Lower lobe of right lung (tissue), 2 donors: ENCODE results near the gene ADIPOR2. TPM values are rescaled to one million over a fixed set of nuclear protein-coding genes. Genes with fewer than 3 reads are reported as not detected.
"Not testable (repeated sequence)": the region's sequence is repeated elsewhere in the genome, so short reads cannot be mapped to it uniquely, and the experiment has no call there.

Source experiments
- ATAC-seq, 2 donors: fragments of 200-7000 bp; cut with Tn5 transposase; one replicate each; pipeline ENCODE4 v1.9.1; 2020 to 2022; ENCODE audit warnings: mild to moderate bottlenecking in 2 of 2, moderate library complexity in 2 of 2
- DNase-seq: peaks from one replicate; pipeline ENCODE4 v3.0.0-alpha.2; 2020
- H3K27ac ChIP-seq: fragments of 200-600 bp; one replicate; pipeline ENCODE4 v1.8.0; 2022
- H3K27me3 ChIP-seq: fragments of 200-600 bp; one replicate; pipeline ENCODE4 v1.8.0; 2022; ENCODE audit warnings: low read depth
- H3K36me3 ChIP-seq: fragments of 200-600 bp; one replicate; pipeline ENCODE4 v1.8.0; 2022; ENCODE audit warnings: mild to moderate bottlenecking
- H3K4me1 ChIP-seq: fragments of 200-600 bp; one replicate; pipeline ENCODE4 v1.8.0; 2022
- H3K4me3 ChIP-seq: fragments of 200-600 bp; one replicate; pipeline ENCODE4 v1.8.0; 2022; ENCODE audit warnings: mild to moderate bottlenecking
- H3K9me3 ChIP-seq: fragments of 200-600 bp; one replicate; pipeline ENCODE4 v1.8.0; 2022
- CTCF ChIP-seq: fragments of 200-600 bp; IDR thresholded peaks from one replicate; pipeline ENCODE4 v1.8.0; 2022; ENCODE audit warnings: antibody characterized with exemption, mild to moderate bottlenecking
- intact Hi-C: fragments of 100-400 bp; cut with DNase I; formaldehyde crosslinking; loops from one replicate; pipeline ENCODE4 v1.11.0; 2022
- total RNA-seq: library from RNA; stranded (reverse); fragmentation: NEBNext Ultra II Directional; extraction: Animal tissue kit (Norgen Biotek cat#: 25700); gene quantifications from one replicate; pipeline ENCODE4 v1.2.1, GENCODE V29; 2021
- donor health status: DM: no; HTN: yes; CAD: no; lungs with severe emphysema.

ADIPOR2 gene
- total RNA-seq, 1 donor from 2014 or later = 83.8 TPM

- intact Hi-C loops = no loop called here
- no peak for TF ChIP-seq CTCF
- ATAC-seq (no peak), DNase-seq (no peak)
- no peaks in the 10 kb centered on the region for H3K27me3 ChIP-seq
- H3K36me3 ChIP-seq = no peaks in the 10 kb centered on the region
- peaks cover 51% of the 10 kb centered on the region for H3K4me1 ChIP-seq
- H3K27ac ChIP-seq = no peak overlapping the region
- H3K4me3 ChIP-seq = no peak overlapping the region
- H3K9me3 ChIP-seq = no peaks in the 10 kb centered on the region
Measured at GRCh38 chr12:1703771-1704722, 13.2 kb downstream of the ADIPOR2 start.

DNA sequence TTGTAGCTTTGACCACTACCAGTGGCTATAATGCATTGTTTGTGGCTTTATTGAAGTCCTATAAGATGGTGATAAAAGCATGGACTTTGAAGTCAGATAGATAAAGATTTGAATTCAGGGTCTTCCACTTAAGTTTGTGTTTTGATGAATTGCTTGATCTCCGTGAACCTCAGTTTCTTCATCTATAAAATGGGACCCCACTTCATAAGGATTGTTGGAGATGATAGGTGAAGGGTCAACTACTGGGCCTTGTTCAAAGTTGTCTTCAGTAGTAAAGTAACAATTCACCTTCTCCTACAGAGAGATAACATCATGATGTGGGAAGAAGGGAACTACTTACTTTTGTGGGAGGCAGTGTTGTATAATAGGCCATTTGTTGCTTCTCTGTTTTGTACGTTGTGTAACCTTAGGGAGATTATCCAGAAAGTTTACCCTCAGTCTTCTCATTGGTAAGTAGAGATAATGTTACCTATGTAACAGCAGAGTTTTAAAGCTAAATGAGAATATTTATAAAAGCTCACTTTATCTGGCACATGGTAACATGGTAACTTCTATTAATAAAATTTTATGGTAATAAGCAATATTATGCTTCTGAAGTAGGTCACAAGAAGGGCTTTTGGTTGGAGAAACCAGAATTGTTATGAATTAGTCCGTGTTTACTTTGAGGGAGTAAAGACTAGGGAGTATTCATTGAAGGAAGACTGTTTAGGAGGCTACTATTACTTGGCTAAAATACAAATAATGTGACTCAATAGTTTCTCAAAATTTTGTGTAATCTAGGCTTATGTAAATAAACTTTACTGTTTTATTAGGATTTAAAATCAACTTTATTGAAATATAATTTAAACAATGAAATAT is 15.1 kb downstream of the ADIPOR2 start:
- Histone ChIP-seq H3K4me3 (no peak overlapping the region), H3K9me3 (no peaks in the 10 kb centered on the region), H3K36me3 (no peaks in the 10 kb centered on the region), H3K27ac (no peak overlapping the region), H3K27me3 (no peaks in the 10 kb centered on the region), H3K4me1 (peaks cover 47% of the 10 kb centered on the region)
- intact Hi-C loops = no loop called here
- DNase-seq = no peak
- no peak for ATAC-seq
- TF ChIP-seq CTCF = no peak

GRCh38 chr12:1706632-1706980 is 15.7 kb downstream of the ADIPOR2 start:
- DNase-seq (no peak), ATAC-seq (no peak)
- Histone ChIP-seq H3K4me1 (peaks cover 53% of the 10 kb centered on the region), H3K36me3 (no peaks in the 10 kb centered on the region), H3K9me3 (no peaks in the 10 kb centered on the region), H3K4me3 (no peak overlapping the region), H3K27ac (no peak overlapping the region), H3K27me3 (no peaks in the 10 kb centered on the region)
- TF ChIP-seq CTCF = no peak
- intact Hi-C loops = no loop called here

GRCh38 chr12:1707051-1707450 is 16.2 kb downstream of the ADIPOR2 start:
- DNase-seq (no peak), ATAC-seq (no peak)
- Histone ChIP-seq H3K4me1 (peaks cover 58% of the 10 kb centered on the region), H3K27ac (no peak overlapping the region), H3K36me3 (no peaks in the 10 kb centered on the region), H3K9me3 (no peaks in the 10 kb centered on the region), H3K4me3 (no peak overlapping the region), H3K27me3 (no peaks in the 10 kb centered on the region)
- intact Hi-C loops = no loop called here
- TF ChIP-seq CTCF = no peak

GRCh38 chr12:1709968-1710367 is 19.1 kb downstream of the ADIPOR2 start:
- H3K27me3 ChIP-seq, DNase-seq, H3K4me3 ChIP-seq, intact Hi-C loops, ATAC-seq, H3K9me3 ChIP-seq, H3K36me3 ChIP-seq, H3K27ac ChIP-seq: not testable (repeated sequence)
- peaks cover 47% of the 10 kb centered on the region for H3K4me1 ChIP-seq

DNA sequence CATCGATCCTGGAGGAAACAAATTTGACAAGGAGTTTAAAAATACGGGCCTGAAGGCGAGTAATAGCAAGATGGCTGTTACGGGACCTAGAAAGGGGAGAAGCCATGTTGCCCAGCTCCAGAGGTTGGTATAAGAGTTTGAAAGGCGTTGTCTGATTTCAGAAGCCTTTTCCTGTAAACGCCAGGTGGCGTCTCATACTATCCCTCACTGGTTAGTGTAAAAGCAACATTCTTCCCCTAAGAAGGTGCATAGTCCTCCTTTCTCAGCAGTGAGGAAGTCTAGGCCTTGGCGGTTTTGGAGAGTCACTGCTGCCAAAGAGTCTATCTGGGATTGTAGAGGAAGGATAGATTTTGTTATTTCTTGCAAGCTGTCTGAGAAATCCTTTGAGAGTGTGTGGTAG is 20.0 kb downstream of the ADIPOR2 start:
- DNase-seq, intact Hi-C loops, H3K27me3 ChIP-seq, H3K9me3 ChIP-seq, H3K27ac ChIP-seq, ATAC-seq, H3K36me3 ChIP-seq, H3K4me3 ChIP-seq: not testable (repeated sequence)
- peaks cover 40% of the 10 kb centered on the region for H3K4me1 ChIP-seq

- H3K4me3 ChIP-seq, H3K36me3 ChIP-seq, H3K27me3 ChIP-seq, H3K27ac ChIP-seq, intact Hi-C loops, H3K9me3 ChIP-seq, ATAC-seq: not testable (repeated sequence)
- DNase-seq = peak; percentile 52
- H3K4me1 ChIP-seq = peaks cover 40% of the 10 kb centered on the region
Measured at GRCh38 chr12:1711536-1712211, 20.8 kb downstream of the ADIPOR2 start.

DNA sequence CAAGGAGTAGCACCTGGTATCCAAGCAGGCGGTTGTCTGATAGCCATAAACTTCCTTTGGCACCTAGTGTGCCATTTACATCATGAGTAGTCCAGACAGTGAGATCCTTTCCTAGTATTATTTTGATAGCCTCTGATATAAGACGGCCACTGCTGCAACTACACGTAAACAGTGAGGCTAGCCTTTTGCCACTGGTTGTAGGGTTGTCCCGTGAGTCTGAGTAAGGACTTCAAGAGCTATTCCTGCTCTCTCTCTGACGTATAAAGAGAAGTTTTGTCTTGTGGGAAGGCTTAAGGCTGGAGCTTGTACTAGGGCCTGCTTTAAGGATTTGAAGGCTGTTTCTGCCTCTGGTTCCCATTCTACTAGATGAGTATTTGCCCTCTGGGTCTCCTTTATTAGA is 21.4 kb downstream of the ADIPOR2 start:
- H3K4me3 ChIP-seq, H3K27ac ChIP-seq, DNase-seq, H3K9me3 ChIP-seq, intact Hi-C loops, H3K36me3 ChIP-seq, H3K27me3 ChIP-seq: not testable (repeated sequence)
- peak in 1 of 2 donors; percentile 42 for ATAC-seq
- H3K4me1 ChIP-seq = peaks cover 39% of the 10 kb centered on the region

DNA sequence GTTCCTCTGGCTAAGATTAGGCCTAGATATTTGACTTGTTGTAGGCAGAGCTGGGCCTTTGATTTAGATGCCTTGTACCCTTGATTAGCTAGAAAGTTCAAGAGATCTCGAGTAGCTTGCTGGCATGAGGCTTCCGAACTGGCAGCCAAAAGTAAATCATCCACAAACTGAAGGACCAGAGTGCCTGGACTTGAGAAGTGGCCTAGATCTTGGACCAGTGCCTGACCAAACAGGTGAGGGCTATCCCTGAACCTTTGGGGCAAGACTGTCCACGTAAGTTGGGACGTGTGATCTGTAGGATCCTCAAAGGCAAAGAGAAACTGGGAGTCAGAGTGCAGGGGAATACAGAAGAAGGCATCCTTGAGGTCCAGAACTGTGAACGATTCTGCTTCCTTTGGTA is 22.0 kb downstream of the ADIPOR2 start:
- ATAC-seq, H3K27me3 ChIP-seq, H3K4me3 ChIP-seq, H3K36me3 ChIP-seq, intact Hi-C loops, H3K9me3 ChIP-seq, H3K27ac ChIP-seq, DNase-seq: not testable (repeated sequence)
- H3K4me1 ChIP-seq = peaks cover 35% of the 10 kb centered on the region
